ENCODE data around the gene ZNF341. TPM values are rescaled to one million over a fixed set of nuclear protein-coding genes. Genes with fewer than 3 reads are reported as not detected.

Gene ZNF341
- total RNA-seq, 2 donors from 2014 or later, result 1.8 to 2.0 TPM

DNA sequence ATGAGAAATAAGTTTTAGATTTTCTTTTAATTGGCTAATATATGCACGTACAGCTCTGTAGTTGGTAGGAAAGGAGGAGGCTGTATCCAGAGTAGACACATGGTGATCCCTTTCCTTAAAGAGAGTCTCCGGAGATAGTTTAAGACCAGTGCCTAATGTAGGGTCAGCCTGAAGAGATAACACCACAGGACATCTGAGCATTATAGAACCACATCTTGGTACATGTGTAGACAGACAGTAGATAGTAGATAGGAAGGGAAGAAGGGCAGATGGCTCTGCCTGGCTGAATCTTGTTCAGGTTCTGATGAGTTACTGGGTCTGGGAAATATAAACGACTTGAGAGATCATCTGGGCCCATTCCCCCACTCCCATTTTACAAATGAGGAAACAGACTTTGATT, 97.8 kb downstream of the ZNF341 start:
- intact Hi-C loops (cut with DNase I), result no loop called here
- no peak for DNase-seq (ENCODE audit: low spot score)

DNA sequence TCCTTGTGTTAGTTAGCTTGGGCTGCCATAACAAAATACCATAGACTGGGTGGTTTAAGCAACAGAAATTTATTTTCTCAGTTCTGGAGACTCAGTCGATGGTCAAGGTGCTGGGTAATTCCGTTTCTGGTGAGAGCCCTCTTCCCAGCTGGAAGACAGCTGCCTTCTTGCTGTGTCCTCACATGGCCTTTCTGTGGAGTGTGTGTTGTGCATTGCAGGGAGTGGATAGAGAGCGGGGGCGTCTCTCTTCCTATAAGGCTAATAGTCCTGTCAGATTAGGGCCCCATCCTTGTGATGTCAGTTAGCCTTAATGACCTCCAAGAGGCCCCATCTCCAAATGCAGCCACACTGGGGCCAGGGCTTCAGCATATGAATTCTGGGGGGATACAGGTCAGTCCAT, 98.6 kb downstream of the ZNF341 start:
- intact Hi-C loops (cut with DNase I), result no loop called here
- DNase-seq (ENCODE audit: low spot score), result no peak

DNA sequence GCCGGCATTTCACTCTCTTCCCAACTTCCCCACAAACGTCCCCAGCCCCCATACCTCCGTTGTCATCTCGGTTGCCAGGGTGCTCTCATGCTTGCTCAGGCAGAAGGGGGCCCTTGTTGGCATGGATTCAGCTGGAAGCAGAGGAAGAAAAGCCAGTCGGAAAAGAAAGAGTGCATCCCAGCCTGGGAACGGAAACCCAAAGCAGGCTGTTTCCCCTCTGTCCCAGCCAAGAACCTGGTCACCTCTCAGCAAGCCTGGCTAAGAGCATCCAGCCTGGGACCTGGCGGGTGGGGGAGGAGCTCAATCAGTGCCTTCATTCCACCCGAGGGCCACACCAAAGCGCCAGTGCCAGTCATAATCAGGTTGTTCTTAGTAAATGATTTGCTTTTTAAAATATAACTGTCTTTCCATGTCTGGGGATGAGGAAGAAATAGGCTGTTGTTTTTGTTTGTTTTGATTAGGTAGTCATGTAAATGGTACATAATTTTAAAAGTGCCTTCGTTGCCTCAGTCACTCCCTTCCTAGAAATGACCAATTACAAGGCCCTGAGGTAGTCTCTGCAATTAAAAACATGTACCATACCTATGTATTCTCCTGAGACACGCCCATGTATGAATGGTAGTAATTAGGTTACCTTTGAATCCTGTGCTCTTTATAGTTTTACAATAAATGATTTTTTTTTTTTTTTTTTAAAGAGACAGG, 100.5 kb downstream of the ZNF341 start:
- DNase-seq (ENCODE audit: low spot score), result no peak
- intact Hi-C loops (cut with DNase I), result no loop called here

DNA sequence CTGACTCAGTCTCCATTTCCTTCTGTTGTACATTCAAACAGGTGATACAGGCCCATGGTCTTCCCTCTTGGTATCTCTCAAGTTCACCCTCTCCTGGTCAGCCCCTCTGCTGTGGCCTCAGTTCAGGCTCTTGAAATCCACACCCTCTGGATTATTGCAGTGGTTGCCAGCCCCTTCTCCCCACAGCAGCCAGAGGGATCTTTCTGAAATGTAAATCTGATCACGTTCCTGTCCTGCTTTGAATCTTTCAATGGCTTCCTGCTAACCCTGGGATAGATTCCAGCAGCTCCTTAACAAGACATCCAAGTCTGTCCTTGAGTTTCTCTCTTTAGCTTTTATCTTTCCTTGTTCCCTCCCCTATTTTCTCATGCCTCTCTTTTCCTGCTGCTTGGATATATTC, 101.5 kb downstream of the ZNF341 start:
- intact Hi-C loops (cut with DNase I), result no loop called here
- no peak for DNase-seq (ENCODE audit: low spot score)

- intact Hi-C loops (cut with DNase I), result loop anchor here in 1 of 2 donors (1.0 kb wide), 1 partner anchor 22 kb away; no protein-coding TSS in a partner anchor
- DNase-seq (ENCODE audit: low spot score), result no peak
Observed at GRCh38 chr20:33835615-33836172, 103.9 kb downstream of the ZNF341 start.

GRCh38 chr20:33836277-33836676, 104.5 kb downstream of the ZNF341 start:
- DNase-seq (ENCODE audit: low spot score), result no peak
- intact Hi-C loops (cut with DNase I), result loop anchor here in 1 of 2 donors (1.0 kb wide), 1 partner anchor 21 kb away; no protein-coding TSS in a partner anchor

- intact Hi-C loops (cut with DNase I), result no loop called here
- DNase-seq (ENCODE audit: low spot score), result no peak
Observed at GRCh38 chr20:33837096-33837830, 105.5 kb downstream of the ZNF341 start.

DNA sequence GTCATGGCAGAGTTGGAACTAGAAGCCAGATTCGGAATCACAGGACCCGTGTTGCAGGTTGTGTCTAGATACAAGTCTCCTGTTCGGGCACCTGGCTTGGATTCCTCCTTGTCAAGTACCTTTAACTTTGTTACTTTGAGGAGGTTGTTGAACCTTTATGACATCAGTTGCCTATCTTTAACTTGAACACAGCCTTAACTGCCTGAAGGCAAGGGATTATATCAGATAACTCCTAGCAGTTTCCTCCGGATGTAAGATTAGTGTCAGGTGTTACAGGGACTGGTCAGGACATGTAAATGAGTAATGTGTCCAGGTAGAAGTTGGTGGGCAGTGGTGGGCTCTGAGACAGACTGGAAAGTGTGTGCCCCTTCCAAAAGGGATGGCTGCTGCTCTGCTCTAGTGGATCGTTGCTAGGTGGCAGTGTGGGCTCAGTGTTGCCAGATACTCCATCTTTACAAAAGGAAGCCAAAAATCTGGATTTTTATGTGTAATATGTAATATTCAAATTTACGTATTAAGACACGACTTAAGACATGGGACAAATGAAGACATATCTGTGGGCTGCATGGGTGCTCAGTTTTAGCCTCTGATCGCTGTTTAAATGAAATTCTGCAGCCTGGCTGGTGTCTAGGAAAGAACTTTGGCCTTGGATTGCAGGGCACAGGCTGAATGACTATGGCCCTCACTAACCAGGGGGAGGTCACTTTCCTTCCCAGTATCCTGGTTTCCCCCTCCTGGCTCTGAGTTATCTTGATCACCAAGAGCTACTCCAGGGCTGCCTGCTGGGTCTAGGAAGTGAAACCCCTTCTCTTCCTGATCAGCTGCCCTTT, 106.5 kb downstream of the ZNF341 start:
- DNase-seq (ENCODE audit: low spot score), result no peak
- intact Hi-C loops (cut with DNase I), result loop anchor here in 1 of 2 donors (1.0 kb wide), 1 partner anchor 30 kb away; no protein-coding TSS in a partner anchor

- intact Hi-C loops (cut with DNase I), result no loop called here
- DNase-seq (ENCODE audit: low spot score), result no peak
Observed at GRCh38 chr20:33839591-33839990, 107.8 kb downstream of the ZNF341 start.

- intact Hi-C loops (cut with DNase I), result no loop called here
- DNase-seq (ENCODE audit: low spot score), result no peak
Observed at GRCh38 chr20:33840160-33840559, 108.4 kb downstream of the ZNF341 start.

DNA sequence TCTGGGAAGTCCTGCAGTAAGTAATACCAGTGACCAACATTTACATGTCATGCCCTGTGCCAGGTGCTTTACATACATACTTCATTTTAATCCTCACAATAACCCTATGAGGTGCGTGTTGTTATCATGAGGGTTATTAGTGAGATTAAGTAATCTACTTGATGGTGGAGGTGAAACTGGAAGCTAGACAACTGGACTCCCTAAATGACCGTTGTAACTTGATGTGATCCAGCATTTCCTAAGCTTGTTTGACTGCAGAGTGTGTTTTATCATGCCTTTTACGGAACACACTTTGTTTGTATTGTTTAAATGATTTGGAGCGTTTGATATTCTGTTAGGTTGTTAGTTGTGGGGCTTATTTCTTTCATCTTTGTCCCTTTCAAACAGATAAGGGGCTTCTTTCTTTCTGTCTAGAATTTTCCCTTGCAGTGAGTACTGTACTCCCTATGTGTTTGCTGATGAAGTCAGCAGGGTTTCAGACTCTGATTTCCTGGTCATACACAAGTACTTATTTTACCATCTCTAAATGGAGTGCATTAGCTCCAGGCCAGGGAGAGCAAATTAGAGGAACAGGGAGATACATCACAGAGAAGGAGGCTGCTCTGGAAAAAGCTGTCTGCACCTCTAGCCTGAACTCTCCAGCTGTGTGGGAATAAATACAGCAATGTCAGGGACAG, 109.1 kb downstream of the ZNF341 start:
- no peak for DNase-seq (ENCODE audit: low spot score)
- intact Hi-C loops (cut with DNase I), result no loop called here

DNA sequence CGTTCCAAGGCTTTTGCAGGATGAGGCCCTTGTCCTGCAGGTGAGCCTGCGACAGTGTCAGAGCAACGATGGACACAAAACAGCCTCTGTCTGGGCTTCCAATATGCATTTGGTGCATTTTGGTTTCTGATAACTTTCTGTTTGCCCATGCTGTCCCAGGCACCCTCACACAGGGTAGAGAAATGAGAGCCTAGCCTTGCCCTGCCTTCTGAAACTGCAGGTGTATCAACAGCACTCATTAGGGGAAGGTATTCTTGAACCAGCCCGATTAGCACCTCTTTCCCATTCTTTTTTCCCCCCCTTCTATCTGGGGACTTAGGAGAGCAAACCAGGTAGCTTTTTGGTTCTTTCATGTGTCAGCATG, 109.6 kb downstream of the ZNF341 start:
- no peak for DNase-seq (ENCODE audit: low spot score)
- intact Hi-C loops (cut with DNase I), result no loop called here

Other genes with a start within 250 kb of the ZNF341 start
- gene CBFA2T2, start 241.9 kb upstream of the ZNF341 start, total RNA-seq, result 10 to 100 TPM; 11.0 to 12.0 TPM
- gene C20orf144, start 69.7 kb upstream of the ZNF341 start, total RNA-seq, result not detected
- gene ACTL10, start 65.1 kb upstream of the ZNF341 start, total RNA-seq, result 1 to 10 TPM; 1.2 to 1.4 TPM
- gene NECAB3, start 57.6 kb upstream of the ZNF341 start, total RNA-seq, result 10 to 100 TPM; 25.5 to 36.6 TPM
- 1 to 10 TPM; 2.0 to 2.2 TPM for gene E2F1, start 45.6 kb upstream of the ZNF341 start, total RNA-seq
- gene PXMP4, start 11.7 kb upstream of the ZNF341 start, total RNA-seq, result 1 to 10 TPM; 5.2 to 9.0 TPM
- 100 to 1,000 TPM in 1 of 2 donors, 10 to 100 TPM in 1; 79.2 to 104 TPM for gene CHMP4B, start 79.4 kb downstream of the ZNF341 start, total RNA-seq

All from posterior vena cava (tissue), 2 donors.